ENCODE measurements around the gene ADAMTS8.

ADAMTS8 gene

DNA sequence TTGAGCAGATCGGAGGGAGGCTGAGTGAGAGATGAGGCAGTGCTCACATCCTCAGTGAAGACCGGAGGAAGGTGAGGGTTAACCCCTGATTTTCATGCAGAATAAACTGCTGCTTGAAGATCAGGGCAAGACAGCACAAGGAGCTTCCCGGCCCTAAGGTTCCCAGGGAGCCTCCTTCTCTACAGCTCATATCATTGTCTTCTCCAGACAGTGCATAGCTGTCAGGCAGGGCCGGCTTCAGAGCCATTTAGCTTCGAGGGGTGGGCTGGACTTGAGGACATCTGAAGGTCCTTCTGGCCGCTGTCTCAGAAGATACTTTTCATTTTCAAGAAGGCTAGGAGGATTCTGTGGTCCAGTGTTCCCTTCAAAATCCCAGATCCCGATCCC lies 7.2 kb downstream of the ADAMTS8 start:
- H3K27ac ChIP-seq = no peak overlapping the region

DNA sequence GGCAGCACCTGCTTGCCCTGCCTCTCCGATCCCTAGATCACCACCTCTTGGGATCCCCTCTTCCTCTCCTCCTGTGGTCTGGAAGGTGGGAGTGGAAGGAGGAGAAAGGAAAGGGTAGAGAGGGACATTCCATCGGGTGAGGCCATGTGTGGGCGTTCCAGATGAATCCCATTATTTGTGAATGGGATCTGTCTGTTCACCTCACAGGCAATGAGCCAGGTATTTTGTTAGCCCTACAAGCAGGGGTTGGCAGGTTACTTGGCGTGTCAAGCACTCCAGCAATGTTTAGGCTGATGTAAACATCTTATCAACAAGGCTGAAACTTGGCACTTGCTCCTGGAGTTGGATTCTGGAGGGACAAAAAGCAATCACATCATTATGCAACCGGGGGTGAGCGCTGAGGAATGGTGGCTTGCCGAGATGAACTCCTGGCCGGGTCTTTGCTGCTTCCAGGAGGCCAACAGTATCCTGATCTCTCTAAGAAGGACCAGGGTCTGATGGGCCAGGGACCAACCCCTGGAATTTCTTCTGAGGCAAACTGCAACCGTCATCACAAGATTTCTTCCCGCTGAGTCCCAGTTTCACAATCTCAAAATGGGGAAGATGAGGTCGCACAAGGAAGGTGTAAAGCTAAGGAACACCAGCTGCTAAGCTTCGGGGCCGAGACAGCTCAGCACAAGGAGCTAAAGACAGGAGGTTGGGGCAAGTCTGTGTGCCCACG lies 7.8 kb downstream of the ADAMTS8 start:
- TF ChIP-seq, protein P1, sequence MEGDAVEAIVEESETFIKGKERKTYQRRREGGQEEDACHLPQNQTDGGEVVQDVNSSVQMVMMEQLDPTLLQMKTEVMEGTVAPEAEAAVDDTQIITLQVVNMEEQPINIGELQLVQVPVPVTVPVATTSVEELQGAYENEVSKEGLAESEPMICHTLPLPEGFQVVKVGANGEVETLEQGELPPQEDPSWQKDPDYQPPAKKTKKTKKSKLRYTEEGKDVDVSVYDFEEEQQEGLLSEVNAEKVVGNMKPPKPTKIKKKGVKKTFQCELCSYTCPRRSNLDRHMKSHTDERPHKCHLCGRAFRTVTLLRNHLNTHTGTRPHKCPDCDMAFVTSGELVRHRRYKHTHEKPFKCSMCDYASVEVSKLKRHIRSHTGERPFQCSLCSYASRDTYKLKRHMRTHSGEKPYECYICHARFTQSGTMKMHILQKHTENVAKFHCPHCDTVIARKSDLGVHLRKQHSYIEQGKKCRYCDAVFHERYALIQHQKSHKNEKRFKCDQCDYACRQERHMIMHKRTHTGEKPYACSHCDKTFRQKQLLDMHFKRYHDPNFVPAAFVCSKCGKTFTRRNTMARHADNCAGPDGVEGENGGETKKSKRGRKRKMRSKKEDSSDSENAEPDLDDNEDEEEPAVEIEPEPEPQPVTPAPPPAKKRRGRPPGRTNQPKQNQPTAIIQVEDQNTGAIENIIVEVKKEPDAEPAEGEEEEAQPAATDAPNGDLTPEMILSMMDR (conservative IDR thresholded peaks at IDR 0.05) = no peak
- TF ChIP-seq ZFX (IDR thresholded peaks at IDR 0.05) = no peak
- no peak overlapping the region for H3K27ac ChIP-seq

More for the DNA sequence above, 7.2 kb downstream of the ADAMTS8 start:
- TF ChIP-seq, protein P1 (conservative IDR thresholded peaks at IDR 0.05) = no peak
- TF ChIP-seq ZFX (IDR thresholded peaks at IDR 0.05) = no peak

DNA sequence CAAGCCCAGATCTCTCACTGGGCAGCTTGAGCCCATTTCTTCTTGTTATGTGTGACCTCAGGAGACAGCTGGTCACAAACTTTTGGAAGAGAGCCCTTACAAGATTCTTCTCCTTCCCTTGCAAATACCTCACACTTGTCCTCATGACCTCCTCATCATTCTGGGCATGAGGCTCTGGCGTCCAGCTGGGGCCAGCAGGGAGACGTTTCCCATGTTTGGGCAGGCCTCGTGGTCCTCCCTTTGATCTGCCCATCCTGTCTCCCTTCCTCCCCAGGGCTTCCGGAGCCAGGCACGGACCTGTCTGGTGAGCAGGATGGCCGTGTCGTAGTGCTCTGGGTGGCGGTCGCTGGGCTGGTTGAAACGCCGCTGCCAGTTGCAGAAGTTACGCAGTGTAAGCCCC lies 9.7 kb downstream of the ADAMTS8 start:
- TF ChIP-seq ZFX (IDR thresholded peaks at IDR 0.05) = no peak
- TF ChIP-seq, protein P1 (conservative IDR thresholded peaks at IDR 0.05) = no peak
- no peak overlapping the region for H3K27ac ChIP-seq

DNA sequence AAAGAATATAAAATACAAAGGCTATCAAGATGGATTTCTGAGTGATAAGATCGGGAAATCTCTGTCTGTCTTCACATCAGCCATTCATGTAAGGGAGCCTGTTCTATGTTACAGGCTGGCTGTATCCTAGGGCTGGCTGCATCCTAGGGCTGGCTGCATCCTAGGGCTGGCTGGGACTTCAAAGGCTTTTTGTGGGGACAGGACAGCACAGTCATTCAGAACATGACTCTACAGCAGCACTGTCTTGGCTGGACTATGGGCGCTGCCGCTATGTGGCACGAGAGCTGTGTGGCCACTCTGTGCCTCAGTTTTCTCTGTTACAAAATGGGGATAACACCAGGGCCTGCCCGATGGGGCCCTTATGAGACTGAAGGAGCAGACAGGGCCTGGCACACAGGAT lies 10.2 kb downstream of the ADAMTS8 start:
- no peak for TF ChIP-seq ZFX (IDR thresholded peaks at IDR 0.05)
- TF ChIP-seq, protein P1 (conservative IDR thresholded peaks at IDR 0.05) = no peak
- no peak overlapping the region for H3K27ac ChIP-seq

DNA sequence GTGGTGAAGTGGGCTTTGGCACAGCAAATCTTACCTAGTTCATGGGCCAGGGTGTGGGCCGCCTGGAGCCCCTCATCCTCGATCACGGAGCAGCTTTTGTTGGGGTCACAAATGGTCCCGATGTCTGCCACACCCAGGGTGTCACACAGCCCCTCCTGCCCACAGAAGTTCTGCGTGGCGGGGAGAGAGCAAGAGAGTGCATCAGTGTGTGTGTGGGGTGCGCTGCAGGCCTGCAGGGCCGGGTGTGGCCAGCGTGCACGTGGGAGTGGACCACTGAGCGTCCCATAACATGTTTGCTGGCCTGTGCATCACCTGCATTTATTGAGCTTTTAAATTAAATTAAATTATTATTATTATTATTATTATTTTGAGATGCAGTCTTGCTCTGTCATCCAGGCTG lies 11.5 kb downstream of the ADAMTS8 start:
- TF ChIP-seq ZFX (IDR thresholded peaks at IDR 0.05) = no peak
- TF ChIP-seq, protein P1 (conservative IDR thresholded peaks at IDR 0.05) = no peak
- no peak overlapping the region for H3K27ac ChIP-seq

DNA sequence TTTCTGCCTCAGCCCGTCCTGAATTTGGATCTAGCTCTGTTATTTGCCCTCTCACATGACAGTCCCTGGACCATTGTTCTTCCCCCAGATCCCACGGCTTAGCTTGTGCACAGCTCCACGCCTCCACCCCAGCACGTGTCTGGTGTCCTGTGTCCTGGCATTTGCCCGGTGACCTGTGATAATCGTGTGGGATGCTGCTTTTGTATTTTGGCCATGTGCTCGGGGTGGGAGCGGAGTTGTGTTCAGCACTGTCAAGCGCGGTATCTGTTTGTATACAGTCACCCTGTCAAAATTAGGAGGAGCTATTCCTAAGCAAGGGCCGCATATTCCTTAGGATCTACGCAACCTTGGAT lies 11.9 kb downstream of the ADAMTS8 start:
- TF ChIP-seq, protein P1 (conservative IDR thresholded peaks at IDR 0.05) = no peak
- no peak for TF ChIP-seq ZFX (IDR thresholded peaks at IDR 0.05)
- H3K27ac ChIP-seq = no peak overlapping the region

DNA sequence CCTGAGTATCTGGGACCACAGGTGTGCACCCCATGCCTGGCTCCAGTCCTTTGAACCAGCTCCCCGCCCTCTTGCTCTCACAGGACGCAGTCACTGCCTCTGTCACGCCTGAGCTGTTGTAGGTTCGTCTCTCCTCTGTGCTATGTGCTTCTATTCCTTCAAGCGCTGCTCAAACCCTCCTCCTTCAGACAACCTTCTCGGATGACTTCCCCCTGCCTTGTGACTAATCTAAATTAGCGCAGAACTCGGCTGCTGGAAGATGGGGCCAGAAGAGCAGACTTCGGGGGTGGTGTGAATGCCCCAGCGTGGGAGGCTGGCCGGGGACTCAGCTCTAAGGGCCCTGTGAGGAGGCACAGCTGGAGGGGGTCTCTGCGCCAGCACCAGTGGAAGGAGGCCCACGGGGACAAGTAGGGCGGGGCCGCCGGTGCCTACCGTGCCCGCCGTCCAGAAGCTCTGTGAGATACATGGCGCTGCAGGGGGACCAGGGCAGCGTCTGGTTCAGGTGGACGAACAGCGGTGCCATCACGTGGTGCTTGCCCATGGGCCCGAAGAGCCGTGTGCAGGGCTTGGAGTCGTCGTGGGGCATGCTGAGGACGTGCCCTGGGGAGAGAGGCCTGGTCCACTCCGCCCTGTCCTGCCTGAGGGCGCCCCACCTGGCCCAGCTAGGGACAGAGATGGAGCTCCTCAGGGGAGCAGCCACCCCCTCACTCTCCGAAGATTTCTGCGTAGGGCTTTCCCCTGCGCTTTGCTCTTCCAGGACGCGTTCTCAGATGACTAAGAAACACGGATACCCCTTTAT lies 12.5 kb downstream of the ADAMTS8 start:
- TF ChIP-seq, protein P1 (conservative IDR thresholded peaks at IDR 0.05) = no peak
- no peak for TF ChIP-seq ZFX (IDR thresholded peaks at IDR 0.05)

More for the DNA sequence above, 12.5 kb downstream of the ADAMTS8 start:
- no peak overlapping the region for H3K27ac ChIP-seq
